AG09309 (cell line): ENCODE data around the gene MTCH1.
A peak's percentile ranks its signal among the peaks of the same experiment; 100 is the strongest.

ENCODE experiments used
- DNase-seq: peaks from one replicate; pipeline ENCODE4 v3.0.0-alpha.2; 2010; ENCODE audit warnings: low read depth
- H3K4me3 ChIP-seq: 2 replicates; pipeline ENCODE4 v1.5.1; 2011; ENCODE audit warnings: mild to moderate bottlenecking, low read depth, low read length, moderate library complexity; ENCODE audit not compliant: control insufficient read depth
- TF ChIP-seq, protein P1 (sequence below): IDR thresholded peaks from 2 replicates; pipeline ENCODE4 v1.5.1; 2011; ENCODE audit warnings: mild to moderate bottlenecking, low read depth, low read length, inconsistent platforms; ENCODE audit not compliant: insufficient read depth, control insufficient read depth; ENCODE audit errors: missing control alignments

MTCH1 gene

GRCh38 chr6:36986704-36987047 is 680 bp upstream of the MTCH1 start:
- TF ChIP-seq, protein P1, sequence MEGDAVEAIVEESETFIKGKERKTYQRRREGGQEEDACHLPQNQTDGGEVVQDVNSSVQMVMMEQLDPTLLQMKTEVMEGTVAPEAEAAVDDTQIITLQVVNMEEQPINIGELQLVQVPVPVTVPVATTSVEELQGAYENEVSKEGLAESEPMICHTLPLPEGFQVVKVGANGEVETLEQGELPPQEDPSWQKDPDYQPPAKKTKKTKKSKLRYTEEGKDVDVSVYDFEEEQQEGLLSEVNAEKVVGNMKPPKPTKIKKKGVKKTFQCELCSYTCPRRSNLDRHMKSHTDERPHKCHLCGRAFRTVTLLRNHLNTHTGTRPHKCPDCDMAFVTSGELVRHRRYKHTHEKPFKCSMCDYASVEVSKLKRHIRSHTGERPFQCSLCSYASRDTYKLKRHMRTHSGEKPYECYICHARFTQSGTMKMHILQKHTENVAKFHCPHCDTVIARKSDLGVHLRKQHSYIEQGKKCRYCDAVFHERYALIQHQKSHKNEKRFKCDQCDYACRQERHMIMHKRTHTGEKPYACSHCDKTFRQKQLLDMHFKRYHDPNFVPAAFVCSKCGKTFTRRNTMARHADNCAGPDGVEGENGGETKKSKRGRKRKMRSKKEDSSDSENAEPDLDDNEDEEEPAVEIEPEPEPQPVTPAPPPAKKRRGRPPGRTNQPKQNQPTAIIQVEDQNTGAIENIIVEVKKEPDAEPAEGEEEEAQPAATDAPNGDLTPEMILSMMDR, result no peak
- peak overlapping the region; percentile 100 for H3K4me3 ChIP-seq
- no peak for DNase-seq

DNA sequence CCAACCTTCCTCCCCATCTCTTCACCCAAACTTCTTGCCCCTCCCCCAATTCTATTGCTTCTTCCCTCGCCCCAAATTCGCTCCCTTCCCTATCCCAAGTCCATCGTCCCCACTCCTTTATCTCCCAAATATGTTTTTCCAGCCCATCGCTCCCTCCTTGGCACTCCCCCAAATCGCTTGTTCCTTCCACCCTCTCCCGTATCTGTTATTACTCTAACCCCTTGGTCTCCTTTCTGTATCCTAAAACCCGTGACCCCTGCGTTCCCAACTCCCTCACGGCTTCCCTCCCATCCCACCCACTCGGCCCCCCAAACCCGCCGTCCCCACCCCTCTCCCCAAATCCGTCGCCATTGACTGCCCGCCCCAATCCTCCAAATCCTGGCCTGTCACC is 584 bp downstream of the MTCH1 start:
- DNase-seq, result no peak
- peak overlapping the region; percentile 100 for H3K4me3 ChIP-seq
- TF ChIP-seq, protein P1, result no peak

DNA sequence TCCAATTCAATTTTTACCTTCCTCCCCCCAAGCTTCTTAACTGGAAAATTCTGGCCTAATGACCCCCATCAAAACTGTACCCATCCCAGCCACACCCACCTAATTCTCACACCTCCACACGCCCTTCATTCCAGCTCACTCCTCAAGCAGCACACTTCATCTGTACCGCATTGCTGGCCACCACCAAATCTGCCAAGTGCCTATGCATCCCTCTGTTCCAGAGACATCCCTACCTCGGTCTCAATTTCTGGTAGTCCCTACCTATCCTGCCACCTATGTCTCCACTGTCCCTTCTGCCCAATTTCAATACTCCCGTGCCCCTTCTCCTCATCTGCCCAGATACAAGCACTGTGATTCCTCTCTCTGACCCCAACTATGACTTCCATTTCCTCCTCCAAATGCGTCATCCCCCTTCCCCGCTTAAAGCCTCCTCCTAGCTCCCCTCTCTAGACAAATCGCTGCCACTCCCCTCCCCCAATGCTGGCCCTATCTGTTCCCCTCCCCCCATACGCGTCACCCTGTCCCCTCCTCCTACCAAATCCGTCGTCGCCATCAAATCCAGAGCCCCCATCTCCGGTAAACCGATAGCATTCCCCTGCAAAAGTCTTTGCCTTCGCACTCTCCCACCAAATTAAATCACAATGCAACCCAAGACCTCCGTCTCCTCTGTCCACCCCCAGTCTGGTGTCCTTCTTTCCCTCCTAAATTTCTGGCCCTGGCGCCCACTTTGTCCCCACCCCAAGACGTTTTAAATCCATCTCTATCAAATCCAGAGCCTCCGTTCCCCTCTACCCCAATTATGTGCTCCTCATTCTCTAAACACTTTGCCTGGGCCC is 1.2 kb downstream of the MTCH1 start:
- peak overlapping the region; percentile 100 for H3K4me3 ChIP-seq
- TF ChIP-seq, protein P1, result no peak
- peak; percentile 23 for DNase-seq

- no peak for DNase-seq
- no peak overlapping the region for H3K4me3 ChIP-seq
- TF ChIP-seq, protein P1, result no peak
Measured at GRCh38 chr6:36983538-36983937, 2.5 kb downstream of the MTCH1 start.

DNA sequence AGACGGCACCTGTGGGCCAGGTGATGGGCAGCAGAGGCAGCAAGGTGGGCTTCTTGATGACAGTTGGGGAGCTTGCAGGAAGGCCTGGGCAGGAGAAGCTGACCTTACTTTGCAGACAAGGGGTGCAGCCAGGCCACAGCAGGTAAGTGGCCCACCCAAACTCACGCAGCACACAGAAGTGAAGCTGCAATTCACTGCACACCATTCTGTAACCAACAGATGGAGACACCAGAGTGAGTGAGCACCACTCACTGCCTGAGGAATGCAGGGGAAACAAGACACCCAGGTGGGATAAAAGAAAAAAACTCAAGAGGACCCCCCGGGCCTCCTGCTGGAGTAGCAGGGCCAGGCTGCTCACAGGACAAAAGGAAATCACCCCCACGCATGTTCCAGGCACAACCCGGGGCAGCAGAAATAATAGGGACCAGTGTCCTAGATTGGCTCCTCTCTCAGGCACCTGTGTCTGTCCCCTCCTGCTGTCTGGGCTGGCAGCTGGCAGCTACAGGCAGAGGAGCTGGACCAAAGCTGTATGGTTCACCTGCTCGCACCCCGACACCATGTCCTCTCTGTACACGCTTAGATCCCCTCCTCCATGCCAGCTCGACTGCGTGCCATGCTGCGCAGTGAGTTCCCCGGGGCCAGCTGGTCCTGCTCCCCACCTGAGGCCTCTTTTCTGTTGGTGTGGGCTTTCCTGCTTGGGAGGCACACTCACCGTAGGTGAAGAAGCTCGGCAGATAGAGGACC is 4.9 kb downstream of the MTCH1 start:
- no peak overlapping the region for H3K4me3 ChIP-seq
- DNase-seq, result no peak

GRCh38 chr6:36980129-36980528 is 5.9 kb downstream of the MTCH1 start:
- TF ChIP-seq, protein P1, result no peak
- H3K4me3 ChIP-seq, result no peak overlapping the region
- DNase-seq, result no peak

More for the DNA sequence above, 4.9 kb downstream of the MTCH1 start:
- TF ChIP-seq, protein P1, result peak; percentile 7
